ENCODE data around the gene SORL1.

Gene SORL1

DNA sequence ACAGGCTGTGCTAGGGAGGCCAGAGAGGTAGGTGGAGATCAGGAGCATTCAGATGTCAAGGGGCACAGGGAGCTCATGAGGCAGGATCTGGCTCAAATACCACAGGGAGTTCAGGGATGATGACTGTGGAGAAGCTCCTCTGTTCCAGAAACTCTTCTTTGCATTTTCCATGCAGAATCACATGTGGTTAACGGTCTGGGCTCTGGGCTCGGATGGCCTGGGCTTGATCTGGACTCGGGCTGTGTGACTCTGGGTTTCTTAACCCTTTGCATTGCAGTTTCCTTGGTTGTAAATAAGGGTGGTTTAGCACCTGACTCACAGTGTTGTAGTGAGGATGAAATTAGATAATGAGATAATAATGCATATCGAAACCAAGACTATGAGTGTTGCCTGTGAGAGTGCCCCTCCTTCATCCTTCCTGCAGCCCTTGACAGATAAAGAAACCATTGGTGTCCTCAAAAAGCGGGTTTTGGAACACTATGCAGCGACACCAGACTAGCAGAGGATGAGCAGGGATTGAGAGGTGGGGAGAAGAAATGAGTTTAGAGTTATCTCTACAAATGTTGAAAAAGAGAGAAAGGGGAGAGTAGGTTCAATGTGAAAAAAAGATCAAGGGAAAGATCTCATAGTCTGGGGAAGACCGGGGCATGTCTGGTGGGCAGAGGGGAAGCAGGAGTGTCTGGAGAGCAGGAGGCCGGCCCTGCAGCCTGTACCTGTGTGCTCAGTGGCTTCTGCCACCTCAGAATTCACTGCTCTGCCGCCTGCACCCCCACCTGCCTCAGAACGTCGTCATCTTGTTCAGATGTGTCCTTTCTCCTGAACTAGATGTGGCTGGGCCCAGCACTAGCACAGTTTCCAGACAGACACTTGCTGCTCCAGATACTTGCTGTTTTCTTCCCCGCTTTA is 198.5 kb downstream of the SORL1 start:
- TF ChIP-seq, protein P1, sequence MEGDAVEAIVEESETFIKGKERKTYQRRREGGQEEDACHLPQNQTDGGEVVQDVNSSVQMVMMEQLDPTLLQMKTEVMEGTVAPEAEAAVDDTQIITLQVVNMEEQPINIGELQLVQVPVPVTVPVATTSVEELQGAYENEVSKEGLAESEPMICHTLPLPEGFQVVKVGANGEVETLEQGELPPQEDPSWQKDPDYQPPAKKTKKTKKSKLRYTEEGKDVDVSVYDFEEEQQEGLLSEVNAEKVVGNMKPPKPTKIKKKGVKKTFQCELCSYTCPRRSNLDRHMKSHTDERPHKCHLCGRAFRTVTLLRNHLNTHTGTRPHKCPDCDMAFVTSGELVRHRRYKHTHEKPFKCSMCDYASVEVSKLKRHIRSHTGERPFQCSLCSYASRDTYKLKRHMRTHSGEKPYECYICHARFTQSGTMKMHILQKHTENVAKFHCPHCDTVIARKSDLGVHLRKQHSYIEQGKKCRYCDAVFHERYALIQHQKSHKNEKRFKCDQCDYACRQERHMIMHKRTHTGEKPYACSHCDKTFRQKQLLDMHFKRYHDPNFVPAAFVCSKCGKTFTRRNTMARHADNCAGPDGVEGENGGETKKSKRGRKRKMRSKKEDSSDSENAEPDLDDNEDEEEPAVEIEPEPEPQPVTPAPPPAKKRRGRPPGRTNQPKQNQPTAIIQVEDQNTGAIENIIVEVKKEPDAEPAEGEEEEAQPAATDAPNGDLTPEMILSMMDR (IDR thresholded peaks at IDR 0.05; ENCODE audit: borderline replicate concordance, insufficient read depth, low read depth, low read length), result no peak
- H3K4me3 ChIP-seq (ENCODE audit: low read depth, low read length), result no peak overlapping the region

DNA sequence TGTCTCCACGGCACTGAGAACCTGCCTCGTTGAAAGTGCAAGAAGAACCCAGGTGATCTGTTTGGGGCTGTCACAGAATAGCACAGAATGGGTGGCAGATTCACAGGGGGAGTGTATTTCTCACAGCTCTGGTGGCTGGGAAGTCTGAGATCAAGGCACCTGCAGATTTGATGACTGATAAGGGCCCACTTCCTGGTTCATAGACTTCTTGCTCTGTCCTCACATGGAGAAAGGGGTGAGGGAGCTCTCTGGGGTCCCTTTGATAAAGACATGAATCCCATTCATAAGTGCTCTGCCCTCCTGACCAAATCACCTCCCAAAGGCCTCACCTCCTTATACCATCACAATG is 199.1 kb downstream of the SORL1 start:
- TF ChIP-seq, protein P1 (IDR thresholded peaks at IDR 0.05; ENCODE audit: borderline replicate concordance, insufficient read depth, low read depth, low read length), result no peak
- H3K4me3 ChIP-seq (ENCODE audit: low read depth, low read length), result no peak overlapping the region

DNA sequence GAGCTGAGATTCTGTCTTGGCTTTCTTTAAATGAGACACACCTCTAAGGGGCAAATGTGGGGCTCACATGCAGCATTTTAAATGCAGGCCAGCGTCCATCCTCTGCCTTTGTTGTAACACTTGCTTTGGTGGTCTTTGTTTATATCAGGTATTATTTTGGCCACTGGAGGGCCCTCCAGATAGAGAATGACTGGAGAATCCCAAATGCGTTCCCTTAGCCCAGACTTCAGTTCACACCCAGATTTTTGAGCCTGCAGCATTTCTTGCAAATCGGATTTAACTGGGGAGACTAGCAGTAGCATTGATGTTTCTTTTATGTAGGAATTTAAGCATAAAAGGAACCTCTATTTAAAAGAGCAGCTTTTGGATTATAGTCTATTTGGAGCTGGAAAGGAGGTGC is 200.9 kb downstream of the SORL1 start:
- TF ChIP-seq, protein P1 (IDR thresholded peaks at IDR 0.05; ENCODE audit: borderline replicate concordance, insufficient read depth, low read depth, low read length), result no peak
- H3K4me3 ChIP-seq (ENCODE audit: low read depth, low read length), result no peak overlapping the region

DNA sequence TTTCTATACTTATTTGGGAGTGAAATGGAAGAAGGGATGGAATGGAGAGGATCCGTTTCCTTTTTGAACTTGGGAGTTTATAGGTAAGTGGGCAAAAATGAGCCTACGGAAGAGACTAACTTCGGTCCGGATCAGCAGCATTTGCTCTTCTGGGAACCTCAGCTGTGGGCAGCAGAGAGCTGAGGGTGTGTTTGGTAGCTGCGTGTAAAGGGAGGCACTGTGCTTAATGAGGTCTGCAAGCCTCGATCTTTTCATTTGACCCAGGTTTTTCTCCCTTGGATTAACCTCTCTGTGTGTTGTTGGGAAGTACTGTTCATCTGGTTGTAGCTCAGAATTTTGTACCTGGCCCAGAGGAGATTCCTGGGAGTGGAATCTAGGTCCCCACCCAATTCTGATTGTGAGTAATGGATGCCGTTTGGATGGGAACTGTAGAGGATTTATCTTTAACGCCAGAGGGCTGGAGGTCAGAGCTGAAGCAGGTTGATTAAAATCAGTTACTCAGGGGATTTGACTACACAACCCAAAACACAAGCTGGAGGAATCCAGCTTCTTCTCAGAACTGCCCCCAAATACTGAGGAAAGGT is 202.2 kb downstream of the SORL1 start:
- no peak overlapping the region for H3K4me3 ChIP-seq (ENCODE audit: low read depth, low read length)
- TF ChIP-seq, protein P1 (IDR thresholded peaks at IDR 0.05; ENCODE audit: borderline replicate concordance, insufficient read depth, low read depth, low read length), result no peak

DNA sequence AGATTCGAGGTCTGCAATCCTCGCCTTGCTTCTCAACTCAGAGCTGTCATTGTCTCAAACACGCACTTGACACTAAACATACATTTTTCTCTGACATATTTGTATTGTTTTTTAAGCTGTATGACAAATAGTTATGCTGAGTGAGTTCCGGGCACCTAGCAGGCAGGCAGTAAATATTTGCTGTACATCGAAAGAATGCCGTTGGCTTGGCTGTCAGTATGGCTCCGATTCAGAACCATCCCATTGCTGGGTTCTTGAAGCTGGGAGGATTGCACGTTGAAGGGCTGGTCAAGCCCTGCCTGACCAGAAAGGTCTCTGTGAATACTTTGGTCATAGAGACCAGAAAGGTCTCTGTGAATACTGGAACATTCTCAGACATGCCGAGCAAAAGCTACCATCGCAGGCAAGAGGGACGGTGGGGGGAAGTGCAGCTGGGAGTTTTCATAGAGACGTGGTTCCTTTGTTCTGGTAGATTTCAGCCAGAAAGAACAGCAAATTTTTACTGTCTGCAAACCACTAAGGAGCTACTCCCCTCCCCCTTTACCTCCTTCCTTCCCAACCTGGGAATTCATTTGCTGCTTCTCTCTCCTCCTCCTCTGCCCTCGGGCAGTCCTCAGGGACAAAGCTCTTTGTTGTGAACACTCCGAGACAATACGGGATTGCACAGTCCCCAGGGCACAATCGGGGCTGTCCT is 202.9 kb downstream of the SORL1 start:
- TF ChIP-seq, protein P1 (IDR thresholded peaks at IDR 0.05; ENCODE audit: borderline replicate concordance, insufficient read depth, low read depth, low read length), result no peak
- H3K4me3 ChIP-seq (ENCODE audit: low read depth, low read length), result no peak overlapping the region

DNA sequence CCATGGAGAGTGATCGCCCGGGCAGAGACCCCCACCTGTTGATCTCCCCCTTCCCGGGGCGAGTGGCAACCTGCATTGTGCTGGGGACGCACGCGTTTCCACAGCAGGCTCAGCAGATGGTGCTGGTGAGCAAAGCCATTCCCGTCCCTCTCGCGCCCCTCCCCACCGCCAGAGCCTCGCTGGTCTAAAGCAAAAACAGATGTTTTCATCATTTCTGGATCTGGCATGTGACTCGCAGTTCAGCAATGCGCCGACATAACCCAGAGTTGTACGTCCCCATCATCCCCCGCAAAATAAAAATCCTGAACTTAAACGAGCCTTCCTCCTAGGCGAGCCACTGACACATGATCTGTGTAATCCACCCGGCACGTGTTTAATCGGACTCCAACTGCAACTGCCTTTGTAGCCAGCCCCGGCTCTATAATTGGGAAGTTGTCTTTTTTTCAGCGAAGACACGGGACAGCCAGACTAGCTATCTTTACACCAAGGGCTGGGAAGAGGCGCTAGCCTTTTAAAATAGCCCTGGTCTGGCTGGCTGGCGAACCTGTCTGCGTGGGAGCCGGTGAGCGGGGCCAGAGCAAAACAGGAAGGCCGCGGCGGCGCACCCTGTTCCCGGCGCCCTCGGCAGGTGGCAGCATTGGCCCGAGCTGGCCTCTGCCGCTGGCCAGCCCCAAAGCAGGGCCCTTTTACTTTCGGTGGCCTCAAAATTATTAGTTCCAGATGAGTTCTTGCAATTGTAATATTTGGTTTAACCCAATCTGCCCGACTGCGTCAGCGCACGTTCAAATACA is 203.6 kb downstream of the SORL1 start:
- H3K4me3 ChIP-seq (ENCODE audit: low read depth, low read length), result peak overlapping the region; percentile 26
- TF ChIP-seq, protein P1 (IDR thresholded peaks at IDR 0.05; ENCODE audit: borderline replicate concordance, insufficient read depth, low read depth, low read length), result peak; percentile 96
